ENCODE results near the gene LRRC8C.

The LRRC8C gene

DNA sequence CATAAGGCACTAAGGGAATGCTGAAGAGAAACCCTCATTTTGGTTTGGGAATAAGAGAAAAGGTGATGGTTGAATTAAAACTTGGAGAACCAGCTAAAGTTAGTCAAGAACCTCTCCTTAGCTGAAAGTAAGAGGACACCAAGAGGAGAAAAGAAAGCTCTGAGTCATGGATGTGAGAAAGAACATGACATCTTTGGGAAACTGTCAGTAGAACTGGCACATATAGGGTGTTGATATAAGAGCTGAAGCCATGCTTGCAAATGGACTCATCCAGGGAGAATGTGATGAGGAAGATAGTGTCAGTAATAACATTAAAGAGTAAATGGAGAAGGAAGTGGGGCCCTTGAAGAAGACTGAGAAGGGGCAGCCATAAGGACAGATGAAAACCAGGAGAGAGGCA, 54.3 kb downstream of the LRRC8C start:
- Histone ChIP-seq H3K4me1 (ENCODE audit: insufficient read depth, low read length, severe bottlenecking) (peaks cover 4% of the 10 kb centered on the region), H3K9me2 (ENCODE audit: low read depth, low read length) (no peaks in the 10 kb centered on the region), H3F3A (ENCODE audit: insufficient read depth, low read length) (no peaks in the 10 kb centered on the region), H3K9ac (ENCODE audit: low read length) (no peak overlapping the region), H3K27ac (ENCODE audit: low read depth, low read length, poor library complexity, severe bottlenecking) (no peak overlapping the region), H3K4me3 (ENCODE audit: low read depth, low read length, poor library complexity, severe bottlenecking) (no peak overlapping the region), H3K36me3 (ENCODE audit: insufficient read depth, low read length) (0 out of 2 replicates have a peak, but pooled peaks cover 8% of the 10 kb centered on the region), H3K4me2 (ENCODE audit: low read length) (no peak overlapping the region), H2AFZ (ENCODE audit: low read length) (no peak overlapping the region), H4K20me1 (ENCODE audit: insufficient read depth, low read length) (no peaks in the 10 kb centered on the region), H3K79me2 (ENCODE audit: insufficient read depth, low read length) (no peaks in the 10 kb centered on the region), H3K27me3 (ENCODE audit: insufficient read depth, low read length) (no peaks in the 10 kb centered on the region), H3K9me3 (ENCODE audit: low read length) (0 out of 2 replicates have a peak, but pooled peaks cover under 1% of the 10 kb centered on the region)
- TF ChIP-seq, protein P1, sequence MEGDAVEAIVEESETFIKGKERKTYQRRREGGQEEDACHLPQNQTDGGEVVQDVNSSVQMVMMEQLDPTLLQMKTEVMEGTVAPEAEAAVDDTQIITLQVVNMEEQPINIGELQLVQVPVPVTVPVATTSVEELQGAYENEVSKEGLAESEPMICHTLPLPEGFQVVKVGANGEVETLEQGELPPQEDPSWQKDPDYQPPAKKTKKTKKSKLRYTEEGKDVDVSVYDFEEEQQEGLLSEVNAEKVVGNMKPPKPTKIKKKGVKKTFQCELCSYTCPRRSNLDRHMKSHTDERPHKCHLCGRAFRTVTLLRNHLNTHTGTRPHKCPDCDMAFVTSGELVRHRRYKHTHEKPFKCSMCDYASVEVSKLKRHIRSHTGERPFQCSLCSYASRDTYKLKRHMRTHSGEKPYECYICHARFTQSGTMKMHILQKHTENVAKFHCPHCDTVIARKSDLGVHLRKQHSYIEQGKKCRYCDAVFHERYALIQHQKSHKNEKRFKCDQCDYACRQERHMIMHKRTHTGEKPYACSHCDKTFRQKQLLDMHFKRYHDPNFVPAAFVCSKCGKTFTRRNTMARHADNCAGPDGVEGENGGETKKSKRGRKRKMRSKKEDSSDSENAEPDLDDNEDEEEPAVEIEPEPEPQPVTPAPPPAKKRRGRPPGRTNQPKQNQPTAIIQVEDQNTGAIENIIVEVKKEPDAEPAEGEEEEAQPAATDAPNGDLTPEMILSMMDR (IDR thresholded peaks at IDR 0.05; ENCODE audit: low read length) = no peak
- no peak for TF ChIP-seq EZH2 (IDR thresholded peaks at IDR 0.05; ENCODE audit: borderline replicate concordance, low read length)

DNA sequence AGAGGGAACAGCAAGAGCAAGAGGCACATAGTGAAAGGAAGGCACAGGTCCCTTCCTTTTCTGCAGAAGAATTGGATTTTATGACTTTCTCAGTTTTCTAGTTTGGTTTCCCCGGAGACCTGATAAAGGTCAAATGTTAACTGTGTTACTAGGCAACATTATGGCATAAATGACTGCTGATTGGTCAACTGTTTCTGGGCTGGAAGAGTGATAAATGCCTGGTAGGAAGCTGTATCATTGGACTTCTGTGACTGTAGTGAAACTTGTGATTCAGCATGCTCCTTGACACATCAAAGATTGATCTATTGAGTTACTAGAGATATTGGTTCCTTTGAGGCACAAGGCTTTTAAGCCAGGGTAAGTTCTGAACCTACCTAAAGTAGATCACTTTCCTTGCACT, 55.7 kb downstream of the LRRC8C start:
- Histone ChIP-seq H3K9me2 (ENCODE audit: low read depth, low read length) (no peaks in the 10 kb centered on the region), H3K27ac (ENCODE audit: low read depth, low read length, poor library complexity, severe bottlenecking) (no peak overlapping the region), H3K4me1 (ENCODE audit: insufficient read depth, low read length, severe bottlenecking) (peaks cover 18% of the 10 kb centered on the region), H3K27me3 (ENCODE audit: insufficient read depth, low read length) (no peaks in the 10 kb centered on the region), H3F3A (ENCODE audit: insufficient read depth, low read length) (no peaks in the 10 kb centered on the region), H3K9me3 (ENCODE audit: low read length) (no peaks in the 10 kb centered on the region), H4K20me1 (ENCODE audit: insufficient read depth, low read length) (no peaks in the 10 kb centered on the region), H3K9ac (ENCODE audit: low read length) (no peak overlapping the region), H3K79me2 (ENCODE audit: insufficient read depth, low read length) (no peaks in the 10 kb centered on the region), H3K4me2 (ENCODE audit: low read length) (no peak overlapping the region), H3K4me3 (ENCODE audit: low read depth, low read length, poor library complexity, severe bottlenecking) (no peak overlapping the region), H2AFZ (ENCODE audit: low read length) (no peak overlapping the region), H3K36me3 (ENCODE audit: insufficient read depth, low read length) (0 out of 2 replicates have a peak, but pooled peaks cover 8% of the 10 kb centered on the region)
- TF ChIP-seq EZH2 (IDR thresholded peaks at IDR 0.05; ENCODE audit: borderline replicate concordance, low read length) = no peak
- TF ChIP-seq, protein P1 (IDR thresholded peaks at IDR 0.05; ENCODE audit: low read length) = no peak

DNA sequence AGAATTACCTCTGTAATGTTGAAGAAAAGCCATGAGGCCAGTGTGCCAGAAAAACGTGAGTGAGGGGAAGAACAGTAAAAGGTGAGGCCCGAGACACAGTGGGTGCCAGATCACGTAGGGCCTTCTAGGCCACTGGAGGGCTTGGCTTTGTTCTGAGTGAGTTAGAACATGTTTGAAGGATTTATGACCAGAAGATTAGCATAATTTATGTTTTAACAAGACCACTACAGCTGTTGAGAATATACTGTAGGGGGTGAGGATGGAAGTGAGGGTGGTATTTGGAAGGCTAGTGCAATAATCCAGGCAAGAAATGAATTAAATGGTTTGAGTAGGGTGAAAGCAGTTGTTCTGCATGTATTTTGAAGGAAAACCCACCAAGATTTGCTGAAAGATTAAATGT, 56.3 kb downstream of the LRRC8C start:
- H3K9ac ChIP-seq (ENCODE audit: low read length) = no peak overlapping the region
- TF ChIP-seq, protein P1 (IDR thresholded peaks at IDR 0.05; ENCODE audit: low read length) = no peak
- TF ChIP-seq EZH2 (IDR thresholded peaks at IDR 0.05; ENCODE audit: borderline replicate concordance, low read length) = no peak
- H4K20me1 ChIP-seq (ENCODE audit: insufficient read depth, low read length) = no peaks in the 10 kb centered on the region
- 0 out of 2 replicates have a peak, but pooled peaks cover 8% of the 10 kb centered on the region for H3K36me3 ChIP-seq (ENCODE audit: insufficient read depth, low read length)
- H3K9me2 ChIP-seq (ENCODE audit: low read depth, low read length) = no peaks in the 10 kb centered on the region
- no peaks in the 10 kb centered on the region for H3F3A ChIP-seq (ENCODE audit: insufficient read depth, low read length)
- H3K27ac ChIP-seq (ENCODE audit: low read depth, low read length, poor library complexity, severe bottlenecking) = no peak overlapping the region
- no peaks in the 10 kb centered on the region for H3K9me3 ChIP-seq (ENCODE audit: low read length)
- no peaks in the 10 kb centered on the region for H3K79me2 ChIP-seq (ENCODE audit: insufficient read depth, low read length)
- H3K27me3 ChIP-seq (ENCODE audit: insufficient read depth, low read length) = no peaks in the 10 kb centered on the region
- H2AFZ ChIP-seq (ENCODE audit: low read length) = no peak overlapping the region
- no peak overlapping the region for H3K4me2 ChIP-seq (ENCODE audit: low read length)
- no peak overlapping the region for H3K4me3 ChIP-seq (ENCODE audit: low read depth, low read length, poor library complexity, severe bottlenecking)
- H3K4me1 ChIP-seq (ENCODE audit: insufficient read depth, low read length, severe bottlenecking) = peaks cover 24% of the 10 kb centered on the region

Data from OCI-LY1 (cell line).